ENCODE measurements around the gene POGLUT2. TPM values are rescaled to one million over a fixed set of nuclear protein-coding genes. Genes with fewer than 3 reads are reported as not detected.

POGLUT2 gene
- total and polyA plus RNA-seq, 10 of the 15 experiments (the other 5 are each of a cell fraction or from before 2014, with no cell fraction given) = 2.9 to 11.3 (median 7.6) TPM

DNA sequence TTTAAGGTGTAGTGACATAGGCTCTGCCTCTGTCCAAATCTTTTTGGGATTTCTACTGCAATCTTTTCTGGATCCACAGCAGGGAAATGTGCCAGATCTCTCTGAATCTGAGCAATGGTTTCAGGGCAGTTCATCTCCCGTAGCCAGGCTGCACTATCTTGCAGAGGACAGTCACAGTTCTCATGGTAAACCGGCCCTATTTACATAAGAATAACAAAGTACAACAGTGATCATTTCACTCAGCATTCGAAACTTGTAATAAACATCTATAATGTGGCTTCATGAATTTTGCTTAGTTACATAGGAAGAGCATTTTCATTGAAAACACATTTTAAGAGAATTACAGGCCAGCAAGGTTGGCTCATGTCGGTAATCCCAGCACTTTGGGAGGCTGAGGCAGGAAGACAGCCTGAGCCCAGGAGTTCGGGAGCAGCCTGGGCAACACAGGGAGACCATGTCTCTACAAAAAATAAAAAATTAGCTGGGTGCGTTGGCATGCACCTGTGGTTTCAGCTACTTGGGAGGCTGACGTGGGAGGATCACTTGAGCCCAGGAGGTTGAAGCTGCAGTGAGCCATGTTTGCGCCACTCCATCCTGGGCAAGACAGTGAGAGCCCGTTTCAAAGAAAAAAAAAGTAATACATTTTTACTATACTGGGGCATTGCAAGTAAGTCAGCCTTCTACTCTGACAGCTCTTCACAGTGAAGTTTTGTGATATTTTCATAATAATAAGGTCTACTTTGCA lies 5.0 kb downstream of the POGLUT2 start (continued):
- TF ChIP-seq ZSCAN29 (IDR thresholded peaks at IDR 0.05) = no peak

DNA sequence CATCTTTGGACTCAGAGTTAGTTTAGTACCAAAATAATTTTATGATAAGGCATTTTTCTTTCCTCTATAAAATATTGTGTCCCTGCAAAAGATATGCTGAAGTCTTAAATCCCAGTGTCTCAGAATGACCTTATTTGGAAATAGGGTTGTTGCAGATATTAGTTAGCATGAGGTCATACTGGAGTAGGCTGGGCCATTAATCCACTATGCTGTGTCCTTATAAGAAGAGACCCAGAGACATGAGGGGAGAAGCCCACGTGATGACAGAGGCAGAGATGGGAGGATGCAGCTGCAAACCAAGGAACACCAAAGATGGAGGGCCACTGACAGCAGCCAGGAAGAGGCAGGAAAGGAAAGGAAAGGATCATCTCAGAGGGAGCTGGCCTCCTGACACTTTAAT lies 6.4 kb downstream of the POGLUT2 start:
- H3K27me3 ChIP-seq (replicated peaks in 1 of 2; ENCODE audit: control insufficient read depth in 2 of 2, insufficient read depth in 2 of 2, low read length in 1 of 2) = no peaks in the 10 kb centered on the region
- H3K9me3 ChIP-seq (replicated peaks; ENCODE audit: control insufficient read depth, insufficient read depth, low read length) = no peaks in the 10 kb centered on the region
- no peak overlapping the region for H3K4me2 ChIP-seq (ENCODE audit: control insufficient read depth, insufficient read depth)
- H3K4me1 ChIP-seq (ENCODE audit: control insufficient read depth, insufficient read depth, low read length) = no peaks in the 10 kb centered on the region
- H3K36me3 ChIP-seq (ENCODE audit: control insufficient read depth in 2 of 2, insufficient read depth in 2 of 2, low read length in 1 of 2) = no peaks in the 10 kb centered on the region; a peak in 2 of 4 replicates
- intact Hi-C loops (cut with micrococcal nuclease; ENCODE audit: unreplicated experiment) (no loop called here), in situ Hi-C loops (cut with MboI) (no loop called here)
- WGBS (ENCODE audit: insufficient coverage, insufficient replicate concordance, low lambda C conversion rate, missing lambda C conversion rate) = 40% methylated on average over 1 of the region's 1 CpG
- FAIRE-seq (no peak), DNase-seq (ENCODE audit: low read depth, low spot score) (no peak), ATAC-seq (no peak)
- no peak overlapping the region for H2AFZ ChIP-seq (ENCODE audit: control insufficient read depth, low read depth, low read length)
- ChIA-PET SMC1A (ENCODE audit: uncharacterized antibody, unreplicated experiment) (no interaction called here), POLR2A (no interaction called here), RAD21 (ENCODE audit: unreplicated experiment) (no interaction called here), CTCF (no interaction called here)
- TF ChIP-seq ZNF622 (IDR thresholded peaks at IDR 0.05) (no peak), IKZF2 (IDR thresholded peaks at IDR 0.05) (no peak), RAD21 (IDR thresholded peaks at IDR 0.05; ENCODE audit: insufficient read depth, low read depth, low read length) (no peak), ESRRA (IDR thresholded peaks at IDR 0.05; ENCODE audit: low read length) (no peak), STAT3 (IDR thresholded peaks at IDR 0.05; ENCODE audit: low read depth, low read length) (no peak), MTA2 (IDR thresholded peaks at IDR 0.05; ENCODE audit: low read depth) (no peak)
- TF ChIP-seq, protein P1, sequence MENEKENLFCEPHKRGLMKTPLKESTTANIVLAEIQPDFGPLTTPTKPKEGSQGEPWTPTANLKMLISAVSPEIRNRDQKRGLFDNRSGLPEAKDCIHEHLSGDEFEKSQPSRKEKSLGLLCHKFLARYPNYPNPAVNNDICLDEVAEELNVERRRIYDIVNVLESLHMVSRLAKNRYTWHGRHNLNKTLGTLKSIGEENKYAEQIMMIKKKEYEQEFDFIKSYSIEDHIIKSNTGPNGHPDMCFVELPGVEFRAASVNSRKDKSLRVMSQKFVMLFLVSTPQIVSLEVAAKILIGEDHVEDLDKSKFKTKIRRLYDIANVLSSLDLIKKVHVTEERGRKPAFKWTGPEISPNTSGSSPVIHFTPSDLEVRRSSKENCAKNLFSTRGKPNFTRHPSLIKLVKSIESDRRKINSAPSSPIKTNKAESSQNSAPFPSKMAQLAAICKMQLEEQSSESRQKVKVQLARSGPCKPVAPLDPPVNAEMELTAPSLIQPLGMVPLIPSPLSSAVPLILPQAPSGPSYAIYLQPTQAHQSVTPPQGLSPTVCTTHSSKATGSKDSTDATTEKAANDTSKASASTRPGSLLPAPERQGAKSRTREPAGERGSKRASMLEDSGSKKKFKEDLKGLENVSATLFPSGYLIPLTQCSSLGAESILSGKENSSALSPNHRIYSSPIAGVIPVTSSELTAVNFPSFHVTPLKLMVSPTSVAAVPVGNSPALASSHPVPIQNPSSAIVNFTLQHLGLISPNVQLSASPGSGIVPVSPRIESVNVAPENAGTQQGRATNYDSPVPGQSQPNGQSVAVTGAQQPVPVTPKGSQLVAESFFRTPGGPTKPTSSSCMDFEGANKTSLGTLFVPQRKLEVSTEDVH (IDR thresholded peaks at IDR 0.05; ENCODE audit: low read depth, partially characterized antibody) = no peak
- TF ChIP-seq, protein P2, sequence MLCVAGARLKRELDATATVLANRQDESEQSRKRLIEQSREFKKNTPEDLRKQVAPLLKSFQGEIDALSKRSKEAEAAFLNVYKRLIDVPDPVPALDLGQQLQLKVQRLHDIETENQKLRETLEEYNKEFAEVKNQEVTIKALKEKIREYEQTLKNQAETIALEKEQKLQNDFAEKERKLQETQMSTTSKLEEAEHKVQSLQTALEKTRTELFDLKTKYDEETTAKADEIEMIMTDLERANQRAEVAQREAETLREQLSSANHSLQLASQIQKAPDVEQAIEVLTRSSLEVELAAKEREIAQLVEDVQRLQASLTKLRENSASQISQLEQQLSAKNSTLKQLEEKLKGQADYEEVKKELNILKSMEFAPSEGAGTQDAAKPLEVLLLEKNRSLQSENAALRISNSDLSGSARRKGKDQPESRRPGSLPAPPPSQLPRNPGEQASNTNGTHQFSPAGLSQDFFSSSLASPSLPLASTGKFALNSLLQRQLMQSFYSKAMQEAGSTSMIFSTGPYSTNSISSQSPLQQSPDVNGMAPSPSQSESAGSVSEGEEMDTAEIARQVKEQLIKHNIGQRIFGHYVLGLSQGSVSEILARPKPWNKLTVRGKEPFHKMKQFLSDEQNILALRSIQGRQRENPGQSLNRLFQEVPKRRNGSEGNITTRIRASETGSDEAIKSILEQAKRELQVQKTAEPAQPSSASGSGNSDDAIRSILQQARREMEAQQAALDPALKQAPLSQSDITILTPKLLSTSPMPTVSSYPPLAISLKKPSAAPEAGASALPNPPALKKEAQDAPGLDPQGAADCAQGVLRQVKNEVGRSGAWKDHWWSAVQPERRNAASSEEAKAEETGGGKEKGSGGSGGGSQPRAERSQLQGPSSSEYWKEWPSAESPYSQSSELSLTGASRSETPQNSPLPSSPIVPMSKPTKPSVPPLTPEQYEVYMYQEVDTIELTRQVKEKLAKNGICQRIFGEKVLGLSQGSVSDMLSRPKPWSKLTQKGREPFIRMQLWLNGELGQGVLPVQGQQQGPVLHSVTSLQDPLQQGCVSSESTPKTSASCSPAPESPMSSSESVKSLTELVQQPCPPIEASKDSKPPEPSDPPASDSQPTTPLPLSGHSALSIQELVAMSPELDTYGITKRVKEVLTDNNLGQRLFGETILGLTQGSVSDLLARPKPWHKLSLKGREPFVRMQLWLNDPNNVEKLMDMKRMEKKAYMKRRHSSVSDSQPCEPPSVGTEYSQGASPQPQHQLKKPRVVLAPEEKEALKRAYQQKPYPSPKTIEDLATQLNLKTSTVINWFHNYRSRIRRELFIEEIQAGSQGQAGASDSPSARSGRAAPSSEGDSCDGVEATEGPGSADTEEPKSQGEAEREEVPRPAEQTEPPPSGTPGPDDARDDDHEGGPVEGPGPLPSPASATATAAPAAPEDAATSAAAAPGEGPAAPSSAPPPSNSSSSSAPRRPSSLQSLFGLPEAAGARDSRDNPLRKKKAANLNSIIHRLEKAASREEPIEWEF (IDR thresholded peaks at IDR 0.05; ENCODE audit: insufficient replicate concordance, low read depth, low read length) = no peak
- no peak overlapping the region for H3K9ac ChIP-seq (ENCODE audit: control insufficient read depth, insufficient read depth, low read length)
- H3K4me3 ChIP-seq = no peak overlapping the region
- H3K79me2 ChIP-seq (ENCODE audit: control insufficient read depth, insufficient read depth, low read length) = no peaks in the 10 kb centered on the region; the same call in 1 of the 2 replicates
- H3K27ac ChIP-seq (ENCODE audit: control insufficient read depth, insufficient read depth) = no peak overlapping the region
- BruUV-seq (replicated peaks) = no TSS peak
- no peaks in the 10 kb centered on the region for H4K20me1 ChIP-seq (ENCODE audit: control insufficient read depth, insufficient read depth)
